NK-92 treated with Interleukin-12 subunit alpha and Interleukin-12 subunit beta, amount 100 ng/mL, for 24 hours (cell line): ENCODE data around the gene PAX5.

Experiments used
- DNase-seq: peaks from one replicate; lab custom pipeline; 2025; lab: John Stamatoyannopoulos, UW

The PAX5 gene

GRCh38 chr9:36987409-36987808 is 46.7 kb downstream of the PAX5 start:
- no peak for DNase-seq

GRCh38 chr9:36986468-36987408 is 47.3 kb downstream of the PAX5 start:
- DNase-seq = no peak

GRCh38 chr9:36985769-36986467 is 48.1 kb downstream of the PAX5 start:
- no peak for DNase-seq

- no peak for DNase-seq
Observed at GRCh38 chr9:36985061-36985768, 48.9 kb downstream of the PAX5 start.

- DNase-seq = no peak
Observed at GRCh38 chr9:36980148-36980974, 53.7 kb downstream of the PAX5 start.

- no peak for DNase-seq
Observed at GRCh38 chr9:36976371-36977030, 57.6 kb downstream of the PAX5 start.

- DNase-seq = no peak
Observed at GRCh38 chr9:36974731-36975130, 59.3 kb downstream of the PAX5 start.

GRCh38 chr9:36971935-36972488 is 62.1 kb downstream of the PAX5 start:
- no peak for DNase-seq

- no peak for DNase-seq
Observed at GRCh38 chr9:36970007-36970888, 63.8 kb downstream of the PAX5 start.

- no peak for DNase-seq
Observed at GRCh38 chr9:36969216-36969771, 64.8 kb downstream of the PAX5 start.

GRCh38 chr9:36968574-36969215 is 65.4 kb downstream of the PAX5 start:
- no peak for DNase-seq

- no peak for DNase-seq
Observed at GRCh38 chr9:36967997-36968396, 66.1 kb downstream of the PAX5 start.

- no peak for DNase-seq
Observed at GRCh38 chr9:36966371-36967097, 67.5 kb downstream of the PAX5 start.

GRCh38 chr9:36964791-36965190 is 69.3 kb downstream of the PAX5 start:
- no peak for DNase-seq

- no peak for DNase-seq
Observed at GRCh38 chr9:36963346-36963745, 70.7 kb downstream of the PAX5 start.

GRCh38 chr9:36962691-36963090 is 71.4 kb downstream of the PAX5 start:
- DNase-seq = no peak

- no peak for DNase-seq
Observed at GRCh38 chr9:36961561-36962325, 72.3 kb downstream of the PAX5 start.

GRCh38 chr9:36961051-36961450 is 73.0 kb downstream of the PAX5 start:
- no peak for DNase-seq
